HL-60/S4 treated with retinoic acid at 250 ng/mL for 4 days and 3 days (cell line): Measurements from ENCODE around the gene ZNF80.

Experiments
- in situ Hi-C: fragments of 300-500 bp; cut with MboI; formaldehyde crosslinking; loops from 2 replicates; pipeline ENCODE4 v1.7.0; 2022; ENCODE audit warnings: low sequenced_read_pairs

Gene ZNF80

GRCh38 chr3:114219741-114220140 is 17.6 kb downstream of the ZNF80 start:
- in situ Hi-C loops = no loop called here

- in situ Hi-C loops = no loop called here
Observed at GRCh38 chr3:114218578-114219185, 18.7 kb downstream of the ZNF80 start.

GRCh38 chr3:114218006-114218405 is 19.4 kb downstream of the ZNF80 start:
- in situ Hi-C loops = no loop called here

DNA sequence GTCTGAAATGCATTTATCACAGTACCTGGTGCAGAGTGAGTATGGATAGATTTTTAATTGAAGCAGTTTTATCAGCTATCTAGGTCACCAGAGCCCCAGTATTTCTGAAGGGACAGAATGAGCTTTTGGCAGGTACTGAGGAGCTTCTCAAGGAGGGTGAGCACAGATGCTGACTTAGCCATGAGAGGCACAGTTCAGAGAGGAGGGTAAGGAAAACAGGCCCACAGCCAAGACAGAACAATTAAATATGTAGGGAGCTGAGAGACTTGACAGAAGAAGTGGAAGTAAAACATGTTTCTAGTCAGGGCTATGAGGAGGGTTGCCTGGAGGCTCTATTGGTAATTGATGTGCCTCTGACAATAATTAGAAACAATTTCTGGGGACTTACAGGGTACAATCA is 20.1 kb downstream of the ZNF80 start:
- in situ Hi-C loops = no loop called here

DNA sequence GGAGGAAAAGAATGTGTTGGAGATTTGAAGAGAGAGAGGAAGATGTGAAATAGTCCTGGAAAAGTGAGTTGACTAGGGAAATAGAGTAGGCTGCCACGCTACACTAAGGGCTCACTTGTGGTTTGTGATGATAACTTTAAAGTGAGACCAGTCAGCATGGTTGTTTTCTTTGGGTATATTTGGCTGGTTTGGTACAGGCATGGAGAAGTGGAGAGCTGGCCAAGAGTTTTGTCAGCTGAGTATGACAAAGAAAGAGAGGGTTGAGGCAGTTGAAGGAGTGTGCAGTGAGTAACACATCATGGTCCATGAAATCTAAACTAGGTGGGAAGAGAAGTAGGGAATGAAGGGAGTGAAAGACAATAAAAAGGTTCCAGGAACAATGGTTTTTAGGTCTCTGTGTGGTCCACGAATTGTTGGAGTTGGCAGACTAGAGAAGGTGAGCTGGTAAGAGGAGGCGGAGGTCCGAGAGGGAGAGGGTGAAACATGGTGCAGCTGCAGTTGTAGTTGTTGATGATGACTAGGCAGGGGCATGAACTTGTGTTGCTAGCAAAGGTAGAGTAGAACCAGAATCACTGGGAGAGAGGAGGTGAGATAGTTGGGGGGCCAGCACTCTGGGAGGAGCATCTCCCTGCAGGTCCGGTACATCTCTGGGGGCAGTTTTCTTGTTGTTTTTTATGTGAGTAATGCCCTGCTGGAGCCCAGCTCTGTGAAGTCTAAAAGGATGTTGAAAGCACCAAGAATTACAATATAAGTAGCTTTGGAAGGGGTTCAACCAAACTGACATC is 21.0 kb downstream of the ZNF80 start:
- in situ Hi-C loops = no loop called here

DNA sequence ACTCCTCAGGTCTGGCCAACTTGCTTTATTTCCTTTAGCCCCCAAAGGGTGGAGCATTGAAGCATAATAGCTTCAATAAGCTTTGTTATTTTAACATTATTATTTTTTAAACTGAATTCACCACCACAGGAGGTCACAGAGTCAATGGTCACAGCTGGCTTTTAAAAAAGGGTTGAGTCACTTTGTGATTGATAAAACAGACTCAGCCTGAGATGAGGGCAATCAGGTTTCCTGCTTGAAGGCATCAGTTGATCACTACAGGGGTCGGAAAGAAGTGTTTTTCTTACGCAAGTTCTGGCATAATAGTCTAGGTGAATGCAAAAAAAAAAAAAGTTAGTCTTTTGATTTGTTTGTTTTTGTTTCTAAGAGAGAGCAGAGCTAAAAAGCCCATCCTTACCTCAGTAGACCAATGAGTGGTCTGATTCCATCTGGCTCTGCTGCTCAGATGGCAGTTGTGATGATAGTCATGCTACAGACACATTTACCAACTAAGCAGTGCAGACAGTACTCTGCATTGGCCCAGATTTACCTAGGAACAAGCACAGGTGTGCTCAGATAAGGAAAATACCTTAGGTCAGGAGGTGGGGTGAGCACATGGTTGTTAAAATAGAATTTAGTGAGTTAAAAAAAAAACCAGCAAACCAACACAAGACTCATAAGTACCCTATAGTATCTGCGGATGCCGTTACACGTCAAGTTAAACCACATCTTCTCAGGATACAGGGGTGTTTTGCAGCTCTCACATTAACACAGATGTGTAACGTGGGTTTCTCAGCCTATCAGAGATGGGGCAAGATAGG is 22.6 kb downstream of the ZNF80 start:
- in situ Hi-C loops = no loop called here

- in situ Hi-C loops = no loop called here
Observed at GRCh38 chr3:114213627-114214541, 23.5 kb downstream of the ZNF80 start.

DNA sequence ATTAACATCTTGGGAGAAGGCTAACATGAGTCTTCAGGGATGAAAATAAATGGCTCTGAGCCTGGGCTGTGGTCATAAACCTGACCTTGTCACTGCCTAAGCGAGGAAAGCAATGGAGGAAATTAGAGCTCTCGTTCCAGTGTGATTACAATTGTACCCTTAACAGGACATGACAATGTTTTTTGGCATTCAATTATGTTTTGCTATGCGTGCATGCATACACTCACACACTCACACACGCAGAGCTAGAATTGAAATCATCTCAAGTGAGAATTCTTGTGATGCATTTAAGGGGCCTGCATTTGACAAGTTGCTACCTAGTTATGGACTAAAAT is 24.1 kb downstream of the ZNF80 start:
- in situ Hi-C loops = no loop called here

DNA sequence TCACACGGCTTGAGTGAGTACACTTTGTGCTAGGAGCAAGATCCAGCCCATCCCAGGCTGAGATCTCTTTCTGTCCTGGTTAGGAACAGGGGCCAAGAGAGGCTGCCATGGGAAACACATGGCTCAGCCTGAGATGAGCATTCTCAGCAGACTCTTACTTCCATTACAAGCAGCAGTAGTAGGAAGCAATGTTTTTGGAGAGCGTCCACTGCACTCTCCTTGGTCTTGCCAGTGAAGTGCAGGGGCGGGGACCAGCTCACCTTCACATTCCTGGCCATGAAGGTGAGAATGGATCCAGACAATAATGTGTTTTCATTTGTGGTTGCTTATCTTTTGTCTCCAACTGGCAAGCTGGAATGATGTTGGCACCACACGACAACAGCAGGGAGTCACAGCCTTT is 24.7 kb downstream of the ZNF80 start:
- in situ Hi-C loops = no loop called here

DNA sequence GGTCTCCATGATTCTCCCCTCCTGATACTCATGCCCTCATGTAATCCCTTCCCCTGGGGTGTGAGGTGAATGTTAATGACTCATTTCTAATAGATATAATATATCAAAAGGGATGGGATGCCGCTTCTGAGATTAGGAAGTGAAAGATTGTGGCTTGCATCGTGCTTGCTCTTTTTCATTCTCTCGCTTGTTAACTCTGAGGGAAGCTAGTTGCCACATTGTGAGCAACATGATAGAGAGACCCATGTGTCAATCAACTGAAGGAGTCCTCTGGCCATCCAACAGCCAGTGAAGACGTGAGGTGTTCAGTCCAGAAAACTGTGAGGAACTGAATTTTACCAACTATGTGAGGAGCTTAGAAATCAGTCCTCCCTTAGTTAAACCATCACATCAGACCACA is 29.6 kb downstream of the ZNF80 start:
- in situ Hi-C loops = no loop called here

GRCh38 chr3:114206342-114206741 is 31.0 kb downstream of the ZNF80 start:
- in situ Hi-C loops = no loop called here

- in situ Hi-C loops = no loop called here
Observed at GRCh38 chr3:114205541-114205940, 31.8 kb downstream of the ZNF80 start.

GRCh38 chr3:114194750-114195149 is 42.6 kb downstream of the ZNF80 start:
- in situ Hi-C loops = no loop called here

DNA sequence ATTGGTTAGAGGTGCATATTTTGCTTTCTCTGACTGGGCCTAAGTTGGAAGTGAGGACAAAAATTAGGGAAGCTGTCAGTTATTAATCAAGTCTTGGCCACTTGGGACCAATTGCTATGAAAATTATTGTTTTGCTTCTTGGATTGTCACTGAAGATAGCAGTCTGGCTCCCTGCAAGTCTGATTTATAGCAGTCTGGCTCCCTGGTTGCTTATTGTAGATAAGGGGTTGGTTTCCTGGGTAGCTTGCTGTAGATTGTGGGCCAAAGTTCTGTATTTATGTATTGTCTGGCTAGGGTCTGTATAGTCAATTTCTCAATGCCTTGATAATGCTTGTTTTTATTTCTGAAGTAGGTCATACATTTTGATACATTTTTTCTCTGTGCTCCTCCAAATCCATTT is 45.2 kb downstream of the ZNF80 start:
- in situ Hi-C loops = no loop called here

DNA sequence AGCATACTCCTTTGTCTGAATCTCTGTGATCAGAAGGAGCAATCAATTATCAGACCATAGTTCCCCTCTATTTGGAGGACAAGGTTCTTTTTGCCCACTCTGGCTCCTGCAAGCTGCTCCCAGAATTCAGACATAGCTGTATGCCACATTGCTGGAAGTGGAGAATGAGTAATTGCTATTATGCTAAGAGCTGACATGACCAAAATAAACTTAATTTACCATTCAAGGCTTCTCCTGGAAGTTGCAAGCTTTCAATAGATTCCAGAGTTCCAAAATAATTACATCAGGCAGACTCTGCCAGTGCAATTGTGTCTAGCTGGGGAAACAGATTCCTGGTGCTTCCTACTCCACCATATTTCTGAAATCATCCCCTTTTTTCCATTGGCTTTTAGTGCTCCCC is 50.9 kb downstream of the ZNF80 start:
- in situ Hi-C loops = no loop called here
